Stimulated activated CD8-positive, alpha-beta memory T cell treated with anti-CD3 and anti-CD28 coated beads, Interleukin-7, amount 100 ng/mL, for 24 hours (primary cell): ENCODE measurements around the gene SLC2A10.

Experiments used
- DNase-seq: peaks from one replicate; pipeline ENCODE4 v3.0.0-alpha.2; 2020; ENCODE audit warnings: low read depth

Gene SLC2A10

GRCh38 chr20:46735436-46735835 is 26.0 kb downstream of the SLC2A10 start:
- no peak for DNase-seq

- no peak for DNase-seq
These were observed 30.2 kb downstream of the SLC2A10 start for GRCh38 chr20:46739431-46740213.

GRCh38 chr20:46740214-46740609 is 30.8 kb downstream of the SLC2A10 start:
- no peak for DNase-seq

GRCh38 chr20:46741924-46742668 is 32.6 kb downstream of the SLC2A10 start:
- DNase-seq: no peak

GRCh38 chr20:46742669-46743045 is 33.2 kb downstream of the SLC2A10 start:
- no peak for DNase-seq

GRCh38 chr20:46743088-46743487 is 33.6 kb downstream of the SLC2A10 start:
- DNase-seq: no peak

- no peak for DNase-seq
These were observed 37.6 kb downstream of the SLC2A10 start for GRCh38 chr20:46746956-46747526.

GRCh38 chr20:46749147-46749546 is 39.7 kb downstream of the SLC2A10 start:
- DNase-seq: no peak

GRCh38 chr20:46751856-46752255 is 42.4 kb downstream of the SLC2A10 start:
- DNase-seq: no peak

GRCh38 chr20:46752728-46753127 is 43.3 kb downstream of the SLC2A10 start:
- peak; percentile 17 for DNase-seq

- no peak for DNase-seq
These were observed 46.3 kb downstream of the SLC2A10 start for GRCh38 chr20:46755483-46756413.

- DNase-seq: no peak
These were observed 47.0 kb downstream of the SLC2A10 start for GRCh38 chr20:46756419-46756818.

- DNase-seq: no peak
These were observed 47.7 kb downstream of the SLC2A10 start for GRCh38 chr20:46757135-46757534.

- peak; percentile 32 for DNase-seq
These were observed 48.6 kb downstream of the SLC2A10 start for GRCh38 chr20:46757754-46758678.

- DNase-seq: no peak
These were observed 49.6 kb downstream of the SLC2A10 start for GRCh38 chr20:46758929-46759669.

- DNase-seq: no peak
These were observed 52.1 kb downstream of the SLC2A10 start for GRCh38 chr20:46761566-46761965.

GRCh38 chr20:46764068-46764467 is 54.6 kb downstream of the SLC2A10 start:
- no peak for DNase-seq

- no peak for DNase-seq
These were observed 56.2 kb downstream of the SLC2A10 start for GRCh38 chr20:46765506-46766120.

GRCh38 chr20:46767127-46767761 is 57.8 kb downstream of the SLC2A10 start:
- DNase-seq: no peak
